Right lung (tissue), 5 donors: ENCODE results near the gene SLC35F3. TPM values are rescaled to one million over a fixed set of nuclear protein-coding genes. Genes with fewer than 3 reads are reported as not detected.

Source experiments
- DNase-seq, 2 donors: peaks; one replicate each; pipeline ENCODE4 v3.0.0-alpha.2; 2013
- polyA plus RNA-seq, 5 donors: library from polyadenylated mRNA; unstranded; fragments of 120-200 nt; gene quantifications; one replicate each; pipeline versions ENCODE4 v1.2.1 to v1.2.3, GENCODE V29; 2013; ENCODE audit warnings: inconsistent platforms in 1 of 5, low replicate concordance in 1 of 5; ENCODE audit not compliant: insufficient read length in 5 of 5, insufficient read depth in 1 of 5

The SLC35F3 gene
- polyA plus RNA-seq, 5 donors, result 0.97 to 1.9 (median 1.8) TPM

DNA sequence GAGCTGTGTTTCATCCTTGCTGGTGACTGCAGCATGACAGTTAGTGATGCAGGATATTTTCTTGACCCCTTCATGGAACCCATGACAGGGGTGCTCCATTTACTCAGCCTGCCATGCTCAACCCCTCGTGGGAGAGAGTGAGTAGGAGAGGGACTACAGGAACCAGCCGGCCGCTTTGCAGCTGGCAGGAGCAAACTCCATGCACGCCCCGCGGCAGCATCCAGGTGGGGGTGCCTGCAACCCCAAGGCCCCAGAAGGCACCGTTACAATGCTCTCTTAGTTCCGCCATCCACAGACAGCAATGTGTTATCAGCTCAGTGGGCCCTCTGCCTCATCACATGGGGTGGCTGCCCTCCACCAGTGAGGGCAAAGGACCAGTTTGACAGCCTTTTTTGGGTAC, 135.1 kb downstream of the SLC35F3 start:
- DNase-seq, result no peak

- no peak for DNase-seq
These were observed 136.2 kb downstream of the SLC35F3 start for GRCh38 chr1:234040446-234041317.

DNA sequence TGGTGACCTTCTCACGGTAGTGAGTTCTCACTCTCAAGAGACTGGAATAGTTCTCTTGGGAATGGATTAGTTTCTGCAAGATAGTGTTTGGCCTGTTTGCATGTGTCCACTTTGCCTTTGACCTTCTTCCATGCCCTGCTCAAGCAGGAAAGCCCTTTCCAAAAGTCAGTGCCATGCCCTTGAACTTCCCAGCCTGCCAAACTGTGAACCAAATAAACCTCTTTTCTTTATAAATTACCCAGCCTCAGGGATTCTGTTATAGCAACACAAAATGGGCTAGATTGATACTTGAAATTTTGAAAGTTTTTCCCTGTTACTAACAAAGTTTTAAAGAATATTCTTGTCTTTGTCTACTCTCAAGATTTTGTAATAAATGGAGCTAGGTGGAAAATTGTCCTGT, 139.6 kb downstream of the SLC35F3 start:
- DNase-seq, result no peak

DNA sequence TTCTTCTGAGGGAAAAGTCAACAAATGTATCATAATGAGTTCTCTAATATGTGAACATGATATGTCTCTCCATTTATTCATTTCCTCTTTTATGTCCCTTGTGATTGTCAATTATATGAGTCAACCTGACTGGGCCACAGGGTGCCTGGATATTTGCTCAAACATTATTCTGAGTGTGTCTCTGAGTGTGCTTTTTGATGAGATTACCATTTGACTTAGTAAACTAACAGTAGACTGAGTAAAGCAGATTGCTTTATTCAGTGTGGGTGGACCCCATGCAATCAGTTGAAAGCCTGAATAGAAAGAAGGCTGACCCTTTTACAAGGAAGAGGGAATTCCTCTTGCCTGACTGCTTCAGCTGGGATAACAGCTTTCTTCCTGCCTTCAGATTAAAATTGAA, 142.6 kb downstream of the SLC35F3 start:
- DNase-seq, result no peak

DNA sequence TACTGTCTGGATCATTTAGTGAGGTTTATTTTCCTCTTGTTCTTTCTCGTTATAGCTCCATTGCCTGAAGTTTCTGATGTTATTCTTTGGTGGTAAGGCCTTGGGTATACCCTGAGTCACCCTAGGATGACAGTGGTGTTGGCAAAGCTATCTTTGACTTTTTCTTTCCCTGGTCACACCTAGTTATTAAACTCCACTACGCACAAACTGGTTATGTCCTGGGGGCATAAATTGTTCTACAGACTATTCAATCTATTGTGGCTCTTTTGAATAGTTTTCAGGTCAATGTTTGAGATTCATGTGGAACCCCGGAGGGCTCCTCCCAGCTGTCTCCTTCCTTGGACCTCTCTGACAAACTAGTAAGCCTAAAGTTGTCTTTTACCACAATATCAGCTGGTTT, 157.7 kb downstream of the SLC35F3 start:
- no peak for DNase-seq

- peak; percentile 23 to 26 for DNase-seq
These were observed 161.4 kb downstream of the SLC35F3 start for GRCh38 chr1:234065794-234066447.

- DNase-seq, result no peak
These were observed 163.3 kb downstream of the SLC35F3 start for GRCh38 chr1:234067581-234068337.

DNA sequence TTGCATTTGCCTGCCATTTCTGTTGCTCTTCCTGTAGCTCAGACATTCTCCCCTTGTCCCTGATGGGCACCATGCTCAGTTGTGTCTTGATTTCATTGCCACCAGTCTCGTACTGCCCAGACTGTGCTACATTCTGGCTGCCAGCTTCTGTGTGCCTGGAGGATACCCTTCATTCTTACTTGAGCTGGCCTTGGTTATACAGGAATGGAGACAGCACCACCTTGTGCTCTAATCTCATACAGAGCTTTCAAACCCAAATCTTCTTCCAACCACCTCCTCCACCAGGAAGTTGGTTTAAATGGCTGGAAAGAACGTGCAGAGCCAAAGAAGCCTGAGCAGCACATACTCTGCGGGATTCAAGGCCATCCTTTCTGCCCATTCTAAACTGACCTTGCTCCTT, 165.3 kb downstream of the SLC35F3 start:
- DNase-seq, result no peak

GRCh38 chr1:234072793-234073192, 168.3 kb downstream of the SLC35F3 start:
- no peak for DNase-seq

- DNase-seq, result no peak
These were observed 173.7 kb downstream of the SLC35F3 start for GRCh38 chr1:234078143-234078542.

- DNase-seq, result no peak
These were observed 175.4 kb downstream of the SLC35F3 start for GRCh38 chr1:234079896-234080295.

- DNase-seq, result no peak
These were observed 179.0 kb downstream of the SLC35F3 start for GRCh38 chr1:234083460-234083859.

- DNase-seq, result no peak
These were observed 184.9 kb downstream of the SLC35F3 start for GRCh38 chr1:234089396-234089795.

- no peak for DNase-seq
These were observed 186.0 kb downstream of the SLC35F3 start for GRCh38 chr1:234090212-234091064.

DNA sequence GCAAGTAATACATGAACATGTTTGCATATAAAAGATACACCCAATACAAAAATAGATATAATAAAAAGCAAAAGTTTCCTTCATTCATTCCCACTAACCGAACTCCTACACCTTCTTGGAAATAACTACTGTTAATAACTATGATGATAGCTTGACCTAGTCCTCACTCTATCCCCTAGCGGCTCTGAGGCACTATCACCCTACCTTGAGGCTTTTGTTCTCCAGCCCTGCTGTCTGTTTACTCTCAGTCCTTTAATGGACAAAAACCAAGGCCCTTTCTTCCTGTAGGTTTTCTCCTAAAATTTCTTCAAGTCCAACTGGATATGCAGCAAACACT, 186.6 kb downstream of the SLC35F3 start:
- no peak for DNase-seq

GRCh38 chr1:234091876-234092275, 187.4 kb downstream of the SLC35F3 start:
- DNase-seq, result no peak

GRCh38 chr1:234093107-234093506, 188.6 kb downstream of the SLC35F3 start:
- DNase-seq, result no peak

DNA sequence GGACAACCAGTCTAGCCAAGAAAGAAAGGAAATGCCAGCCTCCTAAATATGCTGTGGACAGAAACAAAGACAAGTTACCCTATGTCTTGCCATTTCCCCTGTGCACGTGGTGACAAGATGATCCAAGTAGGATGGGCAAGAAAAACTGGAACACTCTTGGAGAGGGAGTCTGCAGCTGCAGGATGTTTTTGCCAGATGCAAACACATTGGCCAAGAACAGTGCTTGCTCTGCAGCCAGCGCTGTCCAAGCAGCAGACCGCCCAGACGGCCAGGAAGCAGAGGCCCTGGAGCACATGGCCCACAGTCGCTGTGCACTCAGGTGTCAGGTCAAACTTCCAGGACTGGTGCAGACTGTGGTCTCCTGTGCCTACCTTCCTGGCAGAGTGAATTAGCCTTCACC, 189.3 kb downstream of the SLC35F3 start:
- DNase-seq, result peak in 1 of 2 donors; percentile 54

DNA sequence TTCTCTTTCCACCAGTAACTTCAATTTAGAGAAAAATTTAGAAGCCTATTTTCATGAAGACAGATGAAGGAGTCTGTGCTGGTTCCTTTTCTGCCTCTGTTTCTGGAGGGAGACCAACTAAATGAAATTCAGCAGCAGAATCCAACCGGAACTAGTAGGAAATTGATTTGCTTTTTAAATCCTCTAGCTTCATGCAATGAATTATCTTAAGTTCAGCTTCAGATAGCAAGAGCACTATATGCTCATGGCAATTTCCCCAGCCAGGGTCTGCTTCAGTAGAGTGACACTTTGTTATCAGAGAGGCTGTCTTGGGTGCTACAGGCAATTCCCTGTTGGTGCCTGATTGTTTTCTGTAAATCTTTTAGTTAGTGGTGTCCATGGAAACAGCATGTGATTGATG, 189.7 kb downstream of the SLC35F3 start:
- no peak for DNase-seq

DNA sequence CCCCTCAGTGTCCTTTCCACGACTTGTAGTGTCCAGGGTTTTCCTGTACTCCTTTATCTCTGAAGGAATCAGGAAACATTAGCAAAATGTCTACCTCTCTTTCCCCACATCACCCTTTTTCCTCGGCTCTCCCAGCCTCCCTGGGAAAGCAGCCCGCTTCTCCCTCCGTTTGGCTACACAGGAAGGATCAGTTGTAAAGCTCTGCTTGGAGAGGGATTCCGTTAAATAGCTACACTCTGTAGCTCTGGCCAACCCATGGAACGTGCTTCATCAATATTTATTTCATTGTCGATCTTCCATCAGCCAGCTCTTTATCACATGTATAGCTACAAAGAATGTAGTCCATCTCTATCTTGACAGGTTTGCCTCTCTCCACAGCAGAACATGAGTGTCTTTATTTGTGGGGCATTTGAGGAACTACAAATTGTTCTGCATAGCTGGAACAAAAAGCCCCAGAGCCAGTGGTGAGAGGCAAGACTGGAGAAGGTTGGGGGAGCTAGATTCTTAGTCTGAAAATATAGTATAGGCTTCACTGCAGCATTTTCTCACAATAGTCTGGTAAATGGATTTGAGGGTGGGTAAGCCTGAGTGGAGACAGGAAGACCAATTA, 191.8 kb downstream of the SLC35F3 start:
- DNase-seq, result no peak

DNA sequence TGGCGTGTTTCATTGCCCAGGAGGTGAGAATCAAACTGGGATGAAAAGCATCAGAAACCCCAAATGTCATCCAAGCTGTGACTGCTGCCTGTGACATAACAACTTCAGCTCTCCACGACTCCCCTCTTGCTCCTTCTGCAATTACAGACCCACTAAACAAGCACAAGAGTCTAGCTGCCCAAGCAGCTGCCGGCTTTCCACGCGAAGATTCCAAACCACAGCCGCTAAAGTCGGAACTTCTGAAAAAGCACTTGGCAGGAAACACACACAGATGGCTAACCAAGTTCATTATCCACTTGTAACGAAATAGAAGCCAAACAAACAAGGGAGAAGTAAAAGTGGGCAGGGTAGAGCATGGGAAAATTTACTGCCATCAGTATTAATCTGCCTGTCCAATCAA, 198.1 kb downstream of the SLC35F3 start:
- DNase-seq, result no peak
